ENCODE measurements around the gene KPNA6. TPM values are rescaled to one million over a fixed set of nuclear protein-coding genes. Genes with fewer than 3 reads are reported as not detected.

KPNA6 gene
- total and polyA plus RNA-seq, 2 of the 13 experiments (the other 11 are each of a cell fraction or from before 2014, with no cell fraction given), result 22.0 to 47.5 TPM

- peak; percentile 78 for TF ChIP-seq ZBTB25 (CRISPR knock-in tag; IDR thresholded peaks at IDR 0.05)
- TF ChIP-seq ZSCAN29 (CRISPR knock-in tag; conservative IDR thresholded peaks at IDR 0.05), result peak; percentile 32; the same call in 1 of the 2 replicates
- TF ChIP-seq ZNF510 (CRISPR knock-in tag; IDR thresholded peaks at IDR 0.05; ENCODE audit: low read depth), result 0 out of 2 replicates have a peak, but pooled peaks have one; percentile 84
- TF ChIP-seq FOXA3 (CRISPR knock-in tag; IDR thresholded peaks at IDR 0.05), result peak; percentile 32
- TF ChIP-seq CREB1 (IDR thresholded peaks at IDR 0.05), result no peak; the same call in none of the 2 replicates
- peak; percentile 62; the same call in 1 of the 2 replicates for TF ChIP-seq CREB1 (CRISPR knock-in tag; IDR thresholded peaks at IDR 0.05)
- peak; percentile 81 for TF ChIP-seq ZNF232 (CRISPR knock-in tag; IDR thresholded peaks at IDR 0.05; ENCODE audit: borderline replicate concordance)
- peak; percentile 13; the same call in 1 of the 2 replicates for TF ChIP-seq SOX5 (CRISPR knock-in tag; IDR thresholded peaks at IDR 0.05; ENCODE audit: borderline replicate concordance)
- TF ChIP-seq HMGXB4 (CRISPR knock-in tag; IDR thresholded peaks at IDR 0.05; ENCODE audit: borderline replicate concordance in 1 of 2, low read depth in 1 of 2), result peak in 1 of 2 experiments; percentile 62; a peak in 2 of 4 replicates
- TF ChIP-seq ZNF337 (CRISPR knock-in tag; IDR thresholded peaks at IDR 0.05; ENCODE audit: borderline replicate concordance, low read depth), result peak; percentile 7; the same call in 1 of the 2 replicates
- TF ChIP-seq CBX2 (IDR thresholded peaks at IDR 0.05; ENCODE audit: low read depth, low read length), result no peak
- no peak for TF ChIP-seq CBX2 (CRISPR knock-in tag; IDR thresholded peaks at IDR 0.05; ENCODE audit: low read depth)
- no peak for TF ChIP-seq ZNF34 (CRISPR knock-in tag; IDR thresholded peaks at IDR 0.05; ENCODE audit: borderline replicate concordance)
- TF ChIP-seq KLF15 (CRISPR knock-in tag; IDR thresholded peaks at IDR 0.05; ENCODE audit: borderline replicate concordance), result peak; percentile 71; the same call in 1 of the 2 replicates
- TF ChIP-seq ZNF619 (CRISPR knock-in tag; IDR thresholded peaks at IDR 0.05), result no peak; the same call in 1 of the 2 replicates
- TF ChIP-seq ZNF614 (CRISPR knock-in tag; IDR thresholded peaks at IDR 0.05; ENCODE audit: borderline replicate concordance), result 0 out of 2 replicates have a peak, but pooled peaks have one; percentile 28
- TF ChIP-seq E2F2 (CRISPR knock-in tag; IDR thresholded peaks at IDR 0.05; ENCODE audit: borderline replicate concordance), result peak; percentile 68; the same call in 1 of the 2 replicates
- TF ChIP-seq PBX3 (CRISPR knock-in tag; IDR thresholded peaks at IDR 0.05; ENCODE audit: borderline replicate concordance), result no peak; the same call in 1 of the 2 replicates
- TF ChIP-seq E2F1 (CRISPR knock-in tag; IDR thresholded peaks at IDR 0.05), result no peak
- 0 out of 2 replicates have a peak, but pooled peaks have one; percentile 21 for TF ChIP-seq ZZZ3 (CRISPR knock-in tag; IDR thresholded peaks at IDR 0.05; ENCODE audit: borderline replicate concordance)
These were observed 71.8 kb downstream of the KPNA6 start, which contains the start of gene TXLNA (continued) for GRCh38 chr1:32179443-32180185.
